ENCODE data around the gene KRT77.

DNA sequence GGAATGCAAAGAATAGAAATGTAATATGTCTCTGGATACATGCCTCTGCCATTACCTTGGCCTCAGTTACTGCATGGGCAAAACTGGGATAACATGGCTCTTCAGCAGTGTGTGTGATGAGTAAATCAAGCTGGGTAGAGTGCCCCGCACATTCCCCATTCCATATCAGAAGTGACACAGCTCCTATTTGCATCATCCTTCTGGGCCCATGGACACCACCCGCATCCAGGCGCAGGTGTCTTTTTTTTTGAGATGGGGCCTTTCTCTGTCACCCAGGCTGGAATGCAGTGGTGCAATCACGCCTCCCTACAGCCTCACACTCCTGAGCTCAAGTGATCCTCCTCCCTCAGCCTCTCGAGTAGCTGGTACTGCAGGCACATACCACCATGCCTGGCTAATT lies 42.2 kb upstream of the KRT77 start:
- TF ChIP-seq POLR2AphosphoS5 (IDR thresholded peaks at IDR 0.05) = no peak
- TF ChIP-seq, protein P1, sequence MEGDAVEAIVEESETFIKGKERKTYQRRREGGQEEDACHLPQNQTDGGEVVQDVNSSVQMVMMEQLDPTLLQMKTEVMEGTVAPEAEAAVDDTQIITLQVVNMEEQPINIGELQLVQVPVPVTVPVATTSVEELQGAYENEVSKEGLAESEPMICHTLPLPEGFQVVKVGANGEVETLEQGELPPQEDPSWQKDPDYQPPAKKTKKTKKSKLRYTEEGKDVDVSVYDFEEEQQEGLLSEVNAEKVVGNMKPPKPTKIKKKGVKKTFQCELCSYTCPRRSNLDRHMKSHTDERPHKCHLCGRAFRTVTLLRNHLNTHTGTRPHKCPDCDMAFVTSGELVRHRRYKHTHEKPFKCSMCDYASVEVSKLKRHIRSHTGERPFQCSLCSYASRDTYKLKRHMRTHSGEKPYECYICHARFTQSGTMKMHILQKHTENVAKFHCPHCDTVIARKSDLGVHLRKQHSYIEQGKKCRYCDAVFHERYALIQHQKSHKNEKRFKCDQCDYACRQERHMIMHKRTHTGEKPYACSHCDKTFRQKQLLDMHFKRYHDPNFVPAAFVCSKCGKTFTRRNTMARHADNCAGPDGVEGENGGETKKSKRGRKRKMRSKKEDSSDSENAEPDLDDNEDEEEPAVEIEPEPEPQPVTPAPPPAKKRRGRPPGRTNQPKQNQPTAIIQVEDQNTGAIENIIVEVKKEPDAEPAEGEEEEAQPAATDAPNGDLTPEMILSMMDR (IDR thresholded peaks at IDR 0.05) = no peak

Data from stomach (tissue), 4 donors.